Hematopoietic multipotent progenitor cell treated with erythropoietin and hydrocortisone succinate and interleukin-3 and kit ligand, for 6 days (in vitro differentiated cells): ENCODE data around the gene ABCA8.
"Not testable (repeated sequence)": the region's sequence is repeated elsewhere in the genome, so short reads cannot be mapped to it uniquely, and the experiment has no call there.

ENCODE experiments used
- DNase-seq: peaks from one replicate; pipeline ENCODE4 v3.0.0-alpha.2; 2015

The ABCA8 gene

DNA sequence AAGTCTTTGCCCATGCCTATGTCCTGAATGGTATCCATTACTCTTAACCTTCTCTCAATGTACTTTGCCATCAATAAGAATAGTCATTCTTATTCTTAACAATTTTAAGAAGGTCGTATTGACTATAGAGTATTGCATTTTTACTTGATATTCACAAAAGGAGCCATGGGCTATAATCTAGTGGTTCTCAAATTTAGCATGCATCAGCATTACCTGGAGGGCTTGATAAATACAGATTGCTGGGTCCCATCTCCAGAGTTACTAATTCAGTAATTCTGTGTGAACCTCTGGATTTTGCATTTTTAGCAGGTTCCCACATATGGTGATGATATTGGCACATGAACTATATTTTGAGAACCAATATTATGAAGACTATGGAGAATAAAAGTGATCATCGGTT is 89.6 kb downstream of the ABCA8 start:
- no peak for DNase-seq

DNA sequence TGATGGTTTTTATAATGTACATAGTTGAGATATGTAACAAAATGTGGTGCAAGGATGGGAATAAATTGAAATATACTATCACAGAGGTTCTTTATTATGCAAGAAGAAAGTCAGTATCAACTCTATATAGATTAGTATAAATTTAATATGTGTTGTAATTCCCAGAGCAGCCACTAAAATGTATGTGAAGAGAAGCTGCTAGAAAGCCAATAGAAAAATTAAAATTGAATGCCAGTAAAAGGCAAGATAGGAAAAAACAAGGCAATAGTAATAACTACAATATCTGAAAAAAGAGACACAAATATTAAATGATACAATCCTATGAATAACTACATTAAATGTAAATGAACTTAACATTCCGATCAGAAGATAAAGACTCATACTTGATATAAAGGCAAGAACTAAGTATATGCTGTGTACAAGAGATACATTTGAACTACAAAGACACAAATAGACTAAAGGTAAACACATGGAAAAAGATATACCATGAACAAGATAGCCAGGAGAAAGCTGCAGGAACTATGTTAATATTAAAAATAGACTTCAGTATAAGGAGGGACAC is 92.0 kb downstream of the ABCA8 start:
- no peak for DNase-seq

DNA sequence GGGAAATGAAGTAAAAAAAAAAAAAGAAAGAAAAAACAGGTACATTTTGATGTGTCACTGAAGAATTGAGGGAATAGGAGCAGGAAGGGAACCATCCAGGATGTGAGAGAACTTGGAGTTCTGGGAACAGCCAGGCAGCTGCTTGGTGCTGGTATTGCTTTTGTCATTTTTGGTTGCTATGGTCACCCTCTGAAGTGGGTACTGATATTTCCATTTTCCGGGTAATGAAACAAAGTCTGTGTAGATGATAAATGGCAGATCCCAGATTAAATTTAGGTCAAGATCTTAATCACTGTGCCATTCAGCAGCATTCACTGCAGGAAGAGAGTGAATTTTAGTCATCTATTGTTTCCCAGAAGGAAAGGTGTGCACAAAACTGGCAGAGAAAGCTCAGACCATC is 93.6 kb downstream of the ABCA8 start:
- no peak for DNase-seq

DNA sequence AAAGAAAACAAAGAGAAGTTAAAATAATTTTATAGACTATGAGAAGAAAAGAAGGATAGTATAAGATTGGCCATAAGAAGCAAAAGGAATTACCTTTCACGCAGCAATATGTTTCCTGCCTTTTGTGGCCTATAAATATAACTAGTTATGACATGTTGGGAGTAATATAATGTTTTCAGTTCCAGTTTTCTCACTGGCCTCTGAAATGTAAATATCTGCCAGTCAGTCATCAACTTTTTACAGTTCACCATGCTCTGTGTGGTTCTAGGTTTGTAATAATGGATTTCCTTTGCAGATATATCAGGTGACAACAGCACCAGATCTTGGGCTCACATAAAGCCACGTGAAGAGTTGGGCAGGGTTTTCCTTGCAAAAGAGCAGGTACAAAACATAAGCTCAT is 94.3 kb downstream of the ABCA8 start:
- no peak for DNase-seq

DNA sequence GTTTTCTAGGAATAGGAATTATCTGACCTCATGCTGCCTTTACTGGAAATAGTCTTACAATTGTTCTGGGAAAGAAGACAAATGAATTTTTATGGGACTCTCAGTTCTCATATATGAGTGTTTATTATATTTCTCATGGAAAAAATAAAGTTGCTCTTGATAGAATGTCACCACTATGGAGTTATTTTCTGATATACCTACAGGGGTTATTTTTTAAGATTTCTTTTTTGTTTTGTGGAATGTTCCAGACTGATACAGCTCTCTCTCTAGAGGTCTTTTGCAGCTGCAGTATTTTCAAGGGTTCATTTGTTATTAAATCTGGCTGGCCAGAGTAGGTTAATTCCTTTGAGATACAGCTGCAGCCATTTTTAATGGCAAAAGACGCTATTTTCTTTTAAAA is 100.7 kb downstream of the ABCA8 start:
- DNase-seq = no peak

DNA sequence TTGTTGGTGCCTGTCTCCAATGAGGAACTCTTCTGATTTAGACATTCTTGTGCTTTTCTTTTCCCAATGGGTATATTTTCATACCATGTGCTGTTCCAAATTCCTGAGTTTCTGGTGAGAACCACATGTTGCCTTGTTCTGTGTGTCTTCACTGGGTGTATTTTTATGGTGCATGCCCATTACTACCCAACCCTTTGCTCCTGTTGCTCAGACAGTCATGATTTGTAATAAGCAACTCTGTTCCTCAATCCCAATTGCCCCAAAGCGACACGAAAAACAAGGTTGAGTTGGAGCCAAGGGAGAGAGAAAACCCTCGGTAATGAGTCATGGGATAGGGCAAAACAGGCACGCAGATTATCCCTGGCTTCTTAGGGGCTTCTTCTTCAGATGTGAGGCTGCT is 101.8 kb downstream of the ABCA8 start:
- DNase-seq = no peak

DNA sequence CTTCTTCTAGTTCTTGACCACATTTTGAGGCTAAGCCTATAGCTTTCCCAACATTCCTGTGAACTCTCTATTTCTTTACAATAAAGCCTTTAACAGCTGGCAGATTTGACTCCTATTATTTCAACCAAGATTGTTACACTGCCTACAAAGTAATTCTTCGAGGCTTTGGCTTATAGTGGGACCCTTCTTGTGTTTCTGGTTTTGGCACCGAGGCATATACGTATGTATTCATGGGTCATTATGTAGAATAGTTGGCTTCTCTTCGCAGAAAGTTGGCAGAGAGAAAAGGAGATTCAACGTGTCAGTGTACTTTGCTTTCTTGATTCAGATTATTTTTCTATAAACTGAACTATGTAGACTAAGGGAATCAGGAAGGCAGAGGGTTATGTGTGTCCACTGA is 102.2 kb downstream of the ABCA8 start:
- DNase-seq = no peak

DNA sequence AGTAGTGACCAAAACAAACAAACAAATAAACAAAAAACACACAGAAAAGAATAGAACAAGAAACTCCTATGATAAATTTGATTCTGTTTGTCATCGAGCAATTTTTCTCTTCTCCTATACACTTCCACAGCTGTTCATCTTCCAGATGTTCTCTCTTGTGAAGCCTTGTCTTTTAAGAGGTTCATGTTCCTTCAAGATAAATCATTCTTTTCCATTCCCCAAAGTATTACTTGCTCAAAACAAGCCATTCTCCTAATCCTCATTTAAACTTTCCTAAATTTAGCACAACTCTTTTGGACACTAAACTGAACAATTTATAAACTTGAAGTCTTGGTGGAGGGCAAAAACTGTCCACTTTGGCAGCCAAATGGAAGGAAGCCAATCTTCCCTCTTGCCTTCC is 103.3 kb downstream of the ABCA8 start:
- no peak for DNase-seq

DNA sequence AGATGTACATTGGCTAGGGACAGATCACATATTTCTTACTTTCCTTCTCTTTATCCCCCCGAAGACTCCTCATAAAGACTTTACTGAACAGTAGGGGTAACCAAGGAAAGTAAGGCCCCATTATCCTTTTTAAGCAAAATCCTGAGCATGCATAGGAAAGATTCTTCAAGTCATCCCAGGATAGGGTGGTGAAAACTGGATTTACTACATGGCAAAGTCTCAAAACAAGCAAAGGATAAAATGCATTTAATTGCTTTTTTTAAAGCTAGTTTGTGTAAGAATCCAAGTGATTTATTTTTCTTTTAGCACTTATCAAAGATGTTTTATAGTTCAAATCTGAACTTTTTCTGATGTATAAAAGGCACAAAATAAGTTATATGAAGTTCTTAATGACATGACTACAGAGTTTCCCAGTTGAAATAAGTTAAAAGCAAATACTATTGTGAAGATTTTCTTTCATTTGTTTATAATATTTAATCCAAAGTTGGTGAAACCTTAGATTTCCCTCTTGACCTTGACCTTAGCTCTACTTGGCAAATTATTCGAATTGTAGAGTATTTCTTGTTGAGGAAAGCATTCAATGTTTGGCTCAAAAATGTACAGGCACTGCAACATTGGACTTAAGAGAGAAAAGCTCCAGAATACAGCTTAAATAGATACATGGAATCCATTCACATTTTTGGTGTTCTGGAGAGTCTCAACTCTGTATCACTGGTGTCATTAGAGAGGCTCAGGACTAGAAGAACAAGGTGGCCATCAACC is 104.3 kb downstream of the ABCA8 start:
- DNase-seq = no peak

DNA sequence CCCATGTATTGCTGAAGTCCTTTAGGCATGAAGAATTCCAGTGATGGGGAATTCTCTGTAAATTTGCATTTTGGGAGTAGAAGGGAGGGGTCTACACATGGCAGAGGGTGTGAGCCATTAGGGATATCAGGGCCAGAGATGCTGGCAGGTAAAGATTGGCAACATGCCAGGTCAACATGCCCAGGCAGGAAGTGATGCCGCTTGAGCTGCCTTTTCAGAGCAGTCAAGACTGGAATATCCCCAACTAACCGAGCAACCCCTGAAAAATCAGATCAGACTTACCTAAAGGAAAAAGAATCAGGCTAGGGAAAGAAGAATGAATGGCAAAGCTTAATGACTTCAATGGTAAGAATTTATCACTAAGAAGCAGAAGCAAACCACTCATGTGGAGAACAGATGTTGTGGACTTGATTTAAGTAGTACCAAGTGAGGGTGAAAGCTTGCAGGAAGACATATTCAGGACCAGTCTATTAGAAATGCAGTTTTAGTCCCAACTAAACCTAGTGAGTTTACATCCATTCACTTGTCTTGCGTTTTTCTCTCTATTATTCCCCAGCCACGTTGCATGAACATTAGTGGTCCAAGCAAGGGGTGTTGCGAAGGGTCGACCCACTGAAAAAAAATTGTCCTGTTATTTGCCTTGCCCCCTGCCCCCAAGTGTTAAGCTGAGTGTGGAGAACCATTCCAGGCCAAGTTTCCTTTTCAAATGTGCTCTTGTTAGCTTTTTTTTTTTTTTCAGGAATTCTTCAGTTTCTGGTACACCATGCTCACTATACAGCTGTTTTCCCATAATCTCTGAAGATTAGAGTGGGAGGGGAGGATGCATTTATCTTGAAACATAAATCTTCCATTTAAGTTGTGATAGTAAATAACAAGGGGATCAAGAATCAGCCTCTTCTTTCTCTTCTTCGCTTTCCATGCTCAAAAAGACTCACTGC is 105.2 kb downstream of the ABCA8 start:
- DNase-seq = no peak

DNA sequence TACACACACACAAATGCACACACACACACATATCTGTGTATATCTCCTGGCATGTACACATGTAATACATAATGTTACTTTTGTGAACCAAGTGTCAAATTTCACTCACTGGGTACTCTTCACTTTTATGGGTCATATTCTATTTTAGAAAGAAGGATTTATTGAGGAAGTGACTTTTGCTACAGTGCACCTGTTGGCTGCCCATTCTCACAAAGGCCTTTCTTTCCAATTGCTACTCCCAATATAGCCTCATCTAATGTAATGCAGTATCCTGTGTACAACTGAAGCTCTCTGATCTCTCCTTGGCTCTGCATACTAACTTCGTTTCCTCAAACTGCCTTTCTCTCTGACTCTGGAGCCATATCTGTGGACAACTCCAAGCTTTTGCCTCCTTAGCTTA is 107.5 kb downstream of the ABCA8 start:
- no peak for DNase-seq

DNA sequence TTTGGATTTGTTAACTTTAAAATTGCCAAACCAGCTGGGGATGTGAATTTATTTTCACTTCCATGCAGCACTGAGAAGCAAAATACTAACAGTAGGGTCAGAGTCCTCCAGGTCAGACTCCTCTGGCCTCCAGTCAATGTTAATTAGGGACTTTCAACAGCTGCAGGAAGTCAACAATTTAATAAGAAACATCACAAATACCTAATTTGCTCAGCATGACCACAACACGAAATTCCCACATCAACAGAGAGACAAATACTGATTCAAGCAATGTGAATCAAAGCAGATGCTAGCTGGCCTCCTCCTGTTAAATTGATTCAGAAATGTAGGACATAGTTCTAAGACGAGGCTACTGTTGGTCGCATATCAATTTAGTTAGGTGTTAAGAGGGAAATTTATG is 111.7 kb downstream of the ABCA8 start:
- DNase-seq = no peak

DNA sequence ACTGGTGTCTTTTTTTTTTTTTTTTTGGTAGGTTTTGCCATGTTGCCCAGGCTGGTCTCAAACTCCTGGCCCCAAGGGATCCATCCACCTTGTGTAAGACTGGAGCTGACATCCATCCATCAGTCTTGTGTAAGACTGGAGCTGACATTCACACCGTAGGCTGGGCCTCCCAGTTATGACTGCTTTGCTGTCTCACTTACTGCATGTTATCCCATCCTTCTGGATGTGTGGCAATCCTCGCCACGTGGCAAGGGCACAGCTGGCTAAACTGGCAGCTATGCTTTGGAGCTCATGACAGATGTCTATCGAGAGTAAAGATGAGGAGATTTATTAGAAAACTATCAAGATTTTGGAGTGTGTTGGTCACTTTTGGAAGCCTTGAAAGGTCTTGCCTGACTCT is 115.1 kb downstream of the ABCA8 start:
- no peak for DNase-seq

DNA sequence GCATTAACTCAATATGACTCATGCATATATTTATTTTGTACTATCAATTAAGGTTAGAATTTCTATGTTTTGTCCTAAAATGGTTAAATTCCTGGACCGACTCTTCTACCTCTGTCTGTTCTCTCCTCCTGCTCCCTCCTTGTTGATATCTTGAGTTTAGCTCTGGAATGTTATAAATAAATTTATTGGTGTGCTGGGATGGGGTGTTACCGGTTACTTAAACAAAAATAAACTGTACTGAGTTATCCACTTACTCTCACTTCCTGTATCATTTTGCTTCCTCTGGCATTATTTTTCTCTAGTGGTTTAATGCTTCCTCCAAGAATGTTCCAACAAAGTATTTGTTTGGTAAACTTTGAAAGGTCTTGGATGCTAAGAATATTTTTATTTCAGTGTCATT is 120.1 kb downstream of the ABCA8 start:
- DNase-seq = no peak

DNA sequence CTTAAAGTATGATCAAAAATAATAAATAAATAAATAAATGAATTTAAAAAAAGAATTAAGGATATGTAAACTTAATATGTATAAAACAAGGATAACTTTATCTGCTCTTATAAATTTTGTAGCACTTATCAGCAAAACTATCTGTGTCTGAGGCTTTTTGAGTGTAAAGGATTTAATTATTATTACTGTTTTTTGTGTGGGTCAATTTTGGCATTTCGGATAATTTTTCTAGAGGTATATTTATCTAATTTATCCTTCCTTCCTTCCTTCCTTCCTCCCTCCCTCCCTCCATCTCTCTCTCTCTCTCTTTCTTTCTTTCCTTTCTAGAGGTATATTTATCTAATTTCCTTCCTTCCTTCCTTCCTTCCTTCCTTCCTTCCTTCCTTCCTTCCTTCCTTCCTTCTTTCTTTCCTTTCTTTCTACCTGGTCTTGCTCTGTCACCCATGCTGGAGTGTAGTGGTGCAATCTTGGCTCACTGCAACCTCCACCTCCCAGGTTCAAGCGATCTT is 120.8 kb downstream of the ABCA8 start:
- DNase-seq = no peak

DNA sequence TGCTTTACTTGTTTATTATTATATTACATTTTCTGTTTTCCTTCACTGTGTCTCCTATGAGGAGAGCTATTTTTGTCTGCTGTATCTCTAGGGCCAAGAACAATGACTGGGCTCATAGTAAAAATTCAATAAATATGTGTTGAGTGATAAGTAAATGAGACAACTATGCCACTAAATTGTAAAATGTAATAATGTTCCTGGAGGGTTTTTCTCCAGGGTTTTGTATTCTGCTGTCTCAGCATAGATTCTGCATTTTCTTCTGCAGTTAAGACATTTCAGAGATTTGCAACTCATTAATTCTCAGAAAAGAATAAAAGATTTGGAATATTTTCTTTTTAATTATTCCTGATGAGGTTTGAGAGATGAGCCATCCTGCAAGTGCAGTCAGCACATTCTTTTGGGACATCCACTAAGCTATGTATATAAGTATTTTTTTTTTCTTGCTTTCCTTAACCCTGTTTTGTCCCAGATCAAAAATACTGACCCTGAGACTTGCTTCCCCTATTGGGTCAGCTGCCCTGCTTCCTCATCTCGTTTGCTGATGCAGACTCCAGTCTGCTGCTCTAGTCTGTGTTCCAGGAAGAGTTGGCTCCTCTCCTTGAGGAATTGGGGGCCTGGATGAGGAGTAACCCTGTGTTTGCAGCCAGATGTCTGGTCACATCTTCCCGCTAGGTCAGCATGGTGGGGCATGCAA is 122.9 kb downstream of the ABCA8 start:
- DNase-seq = no peak

DNA sequence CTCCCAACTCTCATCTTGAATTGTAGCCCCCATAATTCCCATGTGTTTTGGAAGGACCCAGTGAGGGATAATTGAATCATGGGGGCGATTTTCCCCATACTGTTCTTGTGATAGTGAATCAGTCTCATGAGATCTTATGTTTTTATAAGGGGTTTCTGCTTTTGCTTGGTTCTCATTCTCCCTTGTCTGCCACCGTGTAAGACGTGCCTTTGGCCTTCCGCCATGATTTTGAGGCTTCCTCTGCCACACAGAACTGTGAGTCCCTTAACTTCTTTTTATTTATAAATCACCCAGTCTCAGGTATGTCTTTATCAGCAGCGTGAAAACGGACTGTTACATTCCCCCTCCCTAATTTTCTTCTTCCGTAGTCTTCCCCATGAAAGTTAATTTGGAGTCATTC is 124.0 kb downstream of the ABCA8 start:
- DNase-seq = no peak

DNA sequence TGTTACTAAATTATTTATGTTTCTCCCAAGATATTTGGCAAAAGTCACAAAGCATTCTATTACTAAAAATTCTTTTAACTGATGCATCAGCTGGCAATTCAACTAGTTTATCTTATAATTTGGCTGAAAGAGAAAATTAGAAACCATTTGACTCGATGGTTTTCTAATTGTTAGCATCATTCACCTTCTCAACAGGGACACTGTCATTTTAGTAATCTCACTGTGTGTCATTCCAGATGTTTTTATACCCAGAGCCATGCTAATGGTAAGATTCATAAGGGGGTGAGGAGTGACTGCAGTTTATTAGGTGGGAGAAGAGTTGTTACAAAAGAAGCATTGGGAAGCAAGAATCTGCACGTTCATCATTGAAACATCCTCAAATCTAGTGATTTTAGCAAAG is 124.9 kb downstream of the ABCA8 start:
- no peak for DNase-seq

DNA sequence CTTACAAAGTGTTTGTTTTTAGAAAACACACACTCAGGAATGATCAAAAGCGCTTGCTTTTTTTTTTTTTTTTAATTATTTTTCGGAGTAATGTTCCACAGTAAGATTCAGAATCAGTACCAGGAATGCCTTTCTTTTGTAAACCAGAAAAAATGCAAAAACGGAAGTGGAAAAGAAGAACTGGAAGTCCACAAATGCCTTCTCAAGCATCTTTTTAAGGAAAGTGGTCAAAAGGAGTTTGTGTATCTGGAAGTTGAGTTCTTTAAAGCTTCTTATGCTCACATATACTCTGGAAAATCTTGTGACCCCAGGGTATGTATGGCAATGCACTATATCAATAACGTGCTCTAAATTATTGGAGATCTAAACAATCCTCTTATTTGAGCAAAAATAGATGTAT is 126.0 kb downstream of the ABCA8 start:
- no peak for DNase-seq

DNA sequence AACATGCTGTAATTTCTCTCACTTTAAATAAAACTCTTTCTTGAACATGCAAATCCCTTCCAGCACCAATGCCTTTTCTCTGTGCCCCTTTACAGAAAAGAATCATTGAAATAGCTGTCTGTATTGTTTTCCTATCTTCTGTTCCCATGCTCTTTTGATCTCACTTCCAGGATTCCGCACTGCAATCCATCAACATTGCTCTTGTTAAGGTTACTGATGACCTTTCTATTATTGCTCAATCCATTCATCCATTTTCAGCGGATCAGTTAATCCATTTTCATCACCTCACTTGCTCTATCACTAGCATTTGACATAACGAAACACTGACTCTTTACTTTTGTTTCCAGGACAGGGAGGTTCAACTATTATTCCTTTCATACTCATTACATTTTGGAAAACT is 130.5 kb downstream of the ABCA8 start:
- no peak for DNase-seq

DNA sequence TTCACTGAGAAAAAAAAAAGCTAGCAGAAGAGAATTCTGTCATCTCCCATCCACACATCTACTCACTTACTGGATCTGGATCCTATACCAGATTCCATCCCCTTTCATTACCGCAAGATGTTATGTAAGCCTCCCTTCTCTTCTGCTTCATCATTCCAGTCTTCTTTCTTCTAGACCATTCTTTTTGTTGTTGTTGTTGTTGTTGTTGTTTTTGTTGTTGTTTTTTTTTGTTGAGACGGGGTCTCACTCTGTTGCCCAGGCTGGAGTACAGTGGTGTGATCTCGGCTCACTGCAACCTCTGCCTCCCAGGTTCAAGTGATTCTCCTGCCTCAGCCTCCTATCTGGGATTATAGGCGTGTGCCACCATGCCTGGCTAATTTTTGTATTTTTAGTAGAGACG is 131.0 kb downstream of the ABCA8 start:
- not testable (repeated sequence) for DNase-seq

DNA sequence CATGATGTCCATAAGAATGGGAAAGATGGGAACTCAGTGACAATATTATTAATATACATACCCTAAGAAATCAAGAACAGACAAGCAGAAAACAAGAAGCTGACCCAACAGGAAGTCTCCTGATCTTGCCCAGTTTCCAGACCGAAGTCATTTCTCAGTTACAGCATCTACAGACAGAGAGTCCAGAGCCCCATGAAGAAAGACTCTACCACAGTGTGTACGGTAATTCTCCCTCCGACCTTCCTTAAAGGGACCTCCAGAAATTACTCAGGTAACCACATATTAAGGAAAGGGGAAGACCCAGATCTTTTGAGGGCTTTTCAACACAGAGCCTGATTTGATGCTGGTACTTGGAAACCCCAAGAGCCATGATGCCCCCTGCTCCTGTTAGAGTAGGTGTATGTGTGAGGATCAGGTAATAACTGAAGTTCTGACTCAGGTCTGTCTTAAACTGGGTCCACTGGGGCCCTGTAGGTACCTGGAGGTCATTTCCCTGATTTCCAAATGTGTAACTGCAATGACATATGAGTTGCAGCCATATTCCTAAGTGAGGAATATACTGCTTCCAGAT is 132.4 kb downstream of the ABCA8 start:
- DNase-seq = no peak
